ENCODE data around the gene IQGAP3. TPM values are rescaled to one million over a fixed set of nuclear protein-coding genes. Genes with fewer than 3 reads are reported as not detected.

Gene IQGAP3
- total RNA-seq, 1 experiment from 2014 or later: 48.3 TPM

GRCh38 chr1:156584813-156585212, 12.4 kb upstream of the IQGAP3 start:
- ChIA-PET POLR2A (interaction anchor here (0.7 to 2.8 kb wide), 3 partner anchors 17 to 95 kb away, joined by 3 to 17 read pairs (median 3); partner anchors contain the start of gene GPATCH4), CTCF (interaction anchor here (0.5 to 5.9 kb wide), 12 partner anchors 10 to 207 kb away, joined by 3 to 64 read pairs (median 3); partner anchors contain the start of gene GPATCH4)
- DNase-seq (ENCODE audit: unreplicated experiment): no peak
- intact Hi-C loops (cut with micrococcal nuclease): loop anchor here (1.0 kb wide), 1 partner anchor 23 kb away; no protein-coding TSS in a partner anchor
- BruUV-seq (replicated peaks): no TSS peak
- Mint-ChIP-seq H3K4me1 (ENCODE audit: insufficient read depth, unreplicated experiment) (peaks cover 6% of the 10 kb centered on the region), H3K27me3 (ENCODE audit: insufficient read depth, unreplicated experiment) (no peaks in the 10 kb centered on the region), H3K4me3 (ENCODE audit: unreplicated experiment) (no peak overlapping the region), H3K27ac (ENCODE audit: low read depth, unreplicated experiment) (no peak overlapping the region), H3K9me3 (ENCODE audit: unreplicated experiment) (no peaks in the 10 kb centered on the region), H3K36me3 (ENCODE audit: insufficient read depth, unreplicated experiment) (no peaks in the 10 kb centered on the region)
- TF ChIP-seq CTCF (IDR thresholded peaks at IDR 0.05; ENCODE audit: unreplicated experiment): no peak

DNA sequence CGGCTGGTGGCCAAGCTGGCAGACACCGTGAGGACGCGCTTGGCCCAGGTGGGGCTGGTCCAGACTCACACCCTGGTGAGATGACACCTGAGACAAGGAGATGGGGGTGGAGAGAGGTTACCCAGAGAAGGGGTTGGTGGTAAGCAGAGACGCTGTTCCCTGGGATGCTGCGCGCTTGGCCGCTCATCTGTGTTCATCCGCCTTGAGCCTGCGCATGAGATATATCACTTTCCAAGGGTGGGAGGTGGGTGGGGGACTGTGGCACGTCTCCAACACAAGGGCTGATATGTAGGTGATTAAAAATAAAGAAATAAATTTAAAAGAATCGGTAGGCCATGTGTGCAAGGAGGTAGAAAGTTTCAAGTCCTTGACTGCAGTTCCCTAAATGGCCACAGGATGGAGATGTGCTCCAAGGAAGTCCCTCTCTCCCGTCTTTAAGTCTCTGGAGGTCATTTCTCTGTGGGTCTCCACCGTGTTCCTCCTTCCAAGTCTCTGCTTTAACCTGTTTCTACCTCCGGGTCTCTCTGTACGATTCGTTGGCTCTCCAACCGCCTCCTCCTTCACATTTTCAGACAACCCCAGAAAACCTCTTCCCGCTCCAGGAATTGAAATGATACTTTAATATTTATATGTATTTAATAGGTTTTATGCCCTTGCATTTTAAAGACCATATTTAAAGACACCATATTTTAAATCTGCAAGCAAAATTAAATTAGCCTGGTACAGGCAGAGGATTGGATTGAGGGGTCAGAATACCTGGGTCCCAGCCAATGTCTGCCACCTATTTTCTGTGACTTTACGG, 11.7 kb upstream of the IQGAP3 start:
- no peaks in the 10 kb centered on the region for H3K36me3 Mint-ChIP-seq (ENCODE audit: insufficient read depth, unreplicated experiment)
- peaks cover 6% of the 10 kb centered on the region for H3K4me1 Mint-ChIP-seq (ENCODE audit: insufficient read depth, unreplicated experiment)
- H3K4me3 Mint-ChIP-seq (ENCODE audit: unreplicated experiment): no peak overlapping the region
- no peaks in the 10 kb centered on the region for H3K27me3 Mint-ChIP-seq (ENCODE audit: insufficient read depth, unreplicated experiment)
- H3K27ac Mint-ChIP-seq (ENCODE audit: low read depth, unreplicated experiment): peak overlapping the region; percentile 75
- intact Hi-C loops (cut with micrococcal nuclease): loop anchor here (1.0 kb wide), 1 partner anchor 24 kb away; no protein-coding TSS in a partner anchor
- ChIA-PET POLR2A (interaction anchor here (0.7 kb wide), 1 partner anchor 71 kb away, joined by 3 read pairs; no protein-coding TSS in a partner anchor), CTCF (interaction anchor here (0.6 to 5.9 kb wide), 13 partner anchors 8 to 210 kb away, joined by 3 to 64 read pairs (median 3); partner anchors contain the start of genes GPATCH4 and NAXE)
- BruUV-seq (replicated peaks): no TSS peak
- TF ChIP-seq CTCF (IDR thresholded peaks at IDR 0.05; ENCODE audit: unreplicated experiment): peak; percentile 98
- H3K9me3 Mint-ChIP-seq (ENCODE audit: unreplicated experiment): no peaks in the 10 kb centered on the region
- peak; percentile 89 for DNase-seq (ENCODE audit: unreplicated experiment)

DNA sequence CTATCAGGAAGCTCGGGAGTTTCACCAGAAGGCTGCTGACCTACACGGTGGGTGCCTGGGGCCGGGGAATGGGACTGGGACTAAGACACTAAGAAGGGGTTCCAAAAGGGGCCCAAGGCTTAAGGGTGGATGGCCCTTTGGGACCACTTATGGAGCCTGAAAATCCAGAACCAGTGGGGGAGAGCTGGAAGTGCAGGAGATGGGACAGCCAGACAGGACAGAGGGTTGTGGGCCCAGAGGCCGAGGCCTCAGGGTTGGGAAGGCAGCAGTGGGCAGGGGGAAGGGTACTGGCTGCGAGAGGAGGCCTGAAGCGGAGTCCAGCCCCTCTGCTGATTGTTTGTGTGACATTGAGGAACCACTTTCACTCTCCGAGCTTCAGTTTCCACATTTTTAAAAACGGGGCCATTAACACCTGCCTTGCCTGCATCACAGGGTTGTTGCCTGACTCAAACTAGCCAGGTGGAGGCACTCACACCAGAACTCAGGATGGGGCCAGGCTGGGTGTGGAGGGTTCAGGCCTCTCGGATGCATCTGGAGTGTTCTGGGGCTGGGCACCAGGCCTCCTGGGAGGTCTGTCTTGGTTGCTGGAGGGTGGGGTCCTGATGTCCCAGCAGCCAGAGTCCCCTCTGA, 10.1 kb upstream of the IQGAP3 start:
- POLR2A ChIA-PET: interaction anchor here (0.6 to 3.8 kb wide), 4 partner anchors 9 to 81 kb away, joined by 3 to 25 read pairs (median 5); partner anchors contain the start of genes GPATCH4 and NAXE
- H3K27me3 Mint-ChIP-seq (ENCODE audit: insufficient read depth, unreplicated experiment): no peaks in the 10 kb centered on the region
- no TSS peak for BruUV-seq (replicated peaks)
- peaks cover 6% of the 10 kb centered on the region for H3K4me1 Mint-ChIP-seq (ENCODE audit: insufficient read depth, unreplicated experiment)
- intact Hi-C loops (cut with micrococcal nuclease): no loop called here
- H3K36me3 Mint-ChIP-seq (ENCODE audit: insufficient read depth, unreplicated experiment): no peaks in the 10 kb centered on the region
- no peaks in the 10 kb centered on the region for H3K9me3 Mint-ChIP-seq (ENCODE audit: unreplicated experiment)
- H3K4me3 Mint-ChIP-seq (ENCODE audit: unreplicated experiment): no peak overlapping the region
- no peak for TF ChIP-seq CTCF (IDR thresholded peaks at IDR 0.05; ENCODE audit: unreplicated experiment)
- CTCF ChIA-PET: interaction anchor here (0.6 to 2.8 kb wide), 13 partner anchors 10 to 1751 kb away, joined by 3 to 18 read pairs (median 5); partner anchors contain the start of gene NAXE
- DNase-seq (ENCODE audit: unreplicated experiment): no peak
- H3K27ac Mint-ChIP-seq (ENCODE audit: low read depth, unreplicated experiment): no peak overlapping the region

All from MCF 10A (cell line).